ENCODE measurements around the gene WDFY4. TPM values are rescaled to one million over a fixed set of nuclear protein-coding genes. Genes with fewer than 3 reads are reported as not detected.

Gene WDFY4
- total RNA-seq, 1 experiment from 2014 or later, result not detected

- H2AFZ ChIP-seq (ENCODE audit: low read length), result no peak overlapping the region
- H3K9me3 ChIP-seq (ENCODE audit: control insufficient read depth, low read depth, low read length), result no peaks in the 10 kb centered on the region
- no peak overlapping the region for H4K91ac ChIP-seq (ENCODE audit: insufficient read length, low read depth, low read length)
- H3K27ac ChIP-seq (ENCODE audit: insufficient read length, low read depth, low read length), result no peak overlapping the region
- H4K20me1 ChIP-seq (ENCODE audit: control insufficient read depth, insufficient read depth, insufficient read length), result no peaks in the 10 kb centered on the region
- no peak overlapping the region for H2BK120ac ChIP-seq (ENCODE audit: low read depth, low read length, poor library complexity, severe bottlenecking)
- H3K9ac ChIP-seq (ENCODE audit: extremely low read depth, insufficient read length, low read length), result no peak overlapping the region
- H3K79me2 ChIP-seq (ENCODE audit: insufficient read depth, low read length), result no peaks in the 10 kb centered on the region
- H3K4me1 ChIP-seq (ENCODE audit: insufficient read depth, low read length), result no peaks in the 10 kb centered on the region; the same call in 1 of the 2 replicates
- H3K4ac ChIP-seq (ENCODE audit: low read depth, low read length), result no peak overlapping the region
- Mint-ChIP-seq H3K9me3 (peaks cover 0 to 6% of the 10 kb centered on the region in 2 experiments; a peak in 4 of 5 replicates), H3K36me3 (ENCODE audit: insufficient read depth in 1 of 3, low read depth in 3 of 3) (peaks cover 0 to 4% (median 0%) of the 10 kb centered on the region in 3 experiments; a peak in 2 of 7 replicates), H3K27ac (peak overlapping the region in 1 of 3 experiments; percentile 45; a peak in 1 of 7 replicates), H3K4me3 (no peak overlapping the region), H3K4me1 (peaks cover 14% of the 10 kb centered on the region in 2 experiments), H3K27me3 (ENCODE audit: low read depth) (no peaks in the 10 kb centered on the region; the same call in none of the 2 replicates)
- no peak overlapping the region for H3K23ac ChIP-seq (ENCODE audit: insufficient read length, low read depth, low read length)
- no peak for DNase-seq
- H2AK5ac ChIP-seq (ENCODE audit: insufficient read length, low read length), result no peak overlapping the region
- no peak for TF ChIP-seq CTCF (conservative IDR thresholded peaks at IDR 0.05)
- H3K18ac ChIP-seq (ENCODE audit: insufficient read length, low read depth, low read length), result no peak overlapping the region
- WGBS (ENCODE audit: extremely low coverage, insufficient read length, low lambda C conversion rate), result no CpG with 5 or more reads among the region's 4 CpGs
- H4K8ac ChIP-seq (replicated peaks; ENCODE audit: insufficient read length, low read depth, low read length), result no peak overlapping the region
- H4K5ac ChIP-seq (ENCODE audit: insufficient read length, low read depth, low read length), result no peak overlapping the region
- no peak overlapping the region for H3K56ac ChIP-seq (ENCODE audit: insufficient read length, low read depth, low read length)
- H3K14ac ChIP-seq (ENCODE audit: insufficient read depth, low read length), result no peak overlapping the region; the same call in 1 of the 2 replicates
- H2BK20ac ChIP-seq (ENCODE audit: low read depth, low read length, poor library complexity, severe bottlenecking), result no peak overlapping the region
- no peak overlapping the region for H2BK15ac ChIP-seq (ENCODE audit: low read depth, low read length)
- H3K4me2 ChIP-seq (ENCODE audit: insufficient read depth, insufficient read length, low read length), result no peak overlapping the region
- no peaks in the 10 kb centered on the region for H3K23me2 ChIP-seq (ENCODE audit: insufficient read length, low read depth, low read length, poor library complexity, severe bottlenecking)
- H3T11ph ChIP-seq (ENCODE audit: low read length), result no peak overlapping the region
- H3K27me3 ChIP-seq (ENCODE audit: insufficient read depth, low read length), result no peaks in the 10 kb centered on the region
- no peak overlapping the region for H2BK5ac ChIP-seq (ENCODE audit: insufficient read length, low read length)
- H2BK12ac ChIP-seq (ENCODE audit: insufficient read length, low read depth, low read length), result no peak overlapping the region
- no peaks in the 10 kb centered on the region for H3K79me1 ChIP-seq (ENCODE audit: insufficient read depth, low read depth, low read length, poor library complexity, severe bottlenecking)
These were observed 8.1 kb downstream of the WDFY4 start for GRCh38 chr10:48692748-48693147.

Data from H9 (cell line).